ENCODE results near the gene MRPL1.

The MRPL1 gene

DNA sequence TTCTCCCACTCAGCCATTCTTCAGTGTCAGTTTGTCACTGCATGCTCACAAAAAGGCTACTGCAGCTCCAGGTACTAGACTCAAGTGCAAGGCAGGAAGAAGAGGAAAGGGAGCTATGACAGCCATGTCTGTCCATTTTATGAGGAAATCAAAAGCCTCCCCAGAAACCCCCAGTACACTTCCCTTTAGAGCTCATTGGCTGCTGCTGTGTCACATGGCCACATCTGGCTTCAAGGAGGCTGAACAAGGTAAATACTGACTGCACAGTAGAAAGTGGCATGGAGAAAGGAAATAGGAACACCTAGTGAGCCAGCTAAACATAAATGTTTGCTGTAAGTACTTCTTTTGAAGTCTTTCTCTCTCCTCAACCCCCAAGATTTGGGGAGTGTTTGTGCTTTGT lies 127.3 kb downstream of the MRPL1 start:
- DNase-seq: no peak

DNA sequence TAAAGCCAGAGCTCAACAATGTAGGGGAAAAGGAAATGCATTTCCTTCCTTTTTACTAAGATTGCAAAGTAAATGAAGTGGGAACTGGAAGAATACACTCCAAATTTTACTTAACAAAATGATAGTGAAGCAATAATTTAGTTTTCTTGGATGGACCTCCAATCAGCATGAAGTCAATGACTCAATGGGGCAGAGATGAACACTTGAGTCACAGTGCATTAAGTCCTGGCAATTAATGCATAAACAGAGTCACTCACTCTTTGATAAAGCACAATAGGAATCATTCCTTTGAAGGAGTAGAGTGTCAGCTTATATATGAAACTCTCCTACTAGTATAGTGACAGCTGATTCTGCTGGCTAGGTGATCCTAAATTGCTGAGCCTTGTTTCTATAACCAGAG lies 127.8 kb downstream of the MRPL1 start:
- DNase-seq: no peak

DNA sequence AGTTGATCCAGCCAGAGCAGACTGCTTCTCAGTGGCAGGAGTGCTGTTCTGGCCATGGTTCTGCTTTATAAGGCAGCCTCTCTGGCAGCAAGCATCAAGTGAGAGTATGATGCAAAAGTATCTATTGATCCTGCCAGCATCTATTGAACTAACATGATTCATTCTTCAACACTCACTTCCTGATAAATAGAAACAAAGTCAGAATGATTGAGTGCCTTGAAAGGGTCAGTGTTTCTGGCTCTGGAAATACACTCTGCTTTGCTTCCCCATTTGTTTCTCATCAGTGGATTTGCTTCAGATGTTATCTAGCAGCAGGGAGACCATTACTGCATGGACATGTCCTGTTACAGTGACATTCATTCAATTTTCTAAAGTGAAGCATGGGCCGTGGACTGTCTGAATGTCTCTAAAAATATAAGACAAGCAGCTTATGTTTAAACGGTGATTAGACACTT lies 128.3 kb downstream of the MRPL1 start:
- no peak for DNase-seq

DNA sequence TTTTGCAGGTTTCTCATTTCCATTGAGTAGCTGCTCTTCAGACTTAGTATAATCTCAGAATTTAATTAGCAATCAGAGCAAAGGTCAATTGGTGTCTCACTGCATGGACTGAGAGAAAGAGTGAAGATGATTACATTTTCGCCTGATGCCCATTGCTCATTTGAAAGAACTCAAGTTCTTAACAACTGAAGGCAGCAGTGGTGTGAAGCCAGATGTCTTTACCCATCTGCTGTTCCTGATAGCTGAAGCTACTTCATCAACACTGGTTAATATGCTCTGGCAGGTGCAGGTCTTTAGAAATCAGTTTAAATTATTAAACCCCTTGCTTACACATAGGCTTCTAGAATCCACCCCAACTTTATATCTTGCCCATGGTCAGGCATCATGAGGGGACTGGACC lies 130.0 kb downstream of the MRPL1 start:
- DNase-seq: no peak

DNA sequence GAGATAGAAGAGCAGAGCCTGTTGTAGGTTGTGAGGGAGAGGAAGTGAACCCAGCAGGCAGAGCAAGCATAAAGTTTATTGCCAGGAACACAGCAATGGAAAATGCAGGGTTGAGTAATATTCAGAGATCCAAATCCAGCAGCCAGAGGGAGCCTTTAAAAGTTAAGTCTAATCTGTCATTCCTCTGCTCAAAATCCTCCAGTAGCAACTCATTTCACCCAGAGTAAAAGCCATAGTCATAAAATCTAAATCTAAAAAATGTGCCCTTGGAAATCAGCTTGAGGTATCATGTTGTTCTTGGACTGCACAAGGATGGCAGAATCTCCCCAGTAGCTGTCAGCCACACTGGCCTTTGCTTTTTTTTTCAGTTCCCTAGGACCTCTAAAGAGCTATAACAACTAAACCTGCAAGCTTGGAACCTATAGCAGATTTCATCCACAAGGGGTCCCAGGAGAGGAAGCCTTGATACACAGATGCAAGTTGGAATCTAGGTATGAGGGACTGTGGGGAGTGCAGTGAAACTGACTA lies 131.6 kb downstream of the MRPL1 start:
- no peak for DNase-seq

DNA sequence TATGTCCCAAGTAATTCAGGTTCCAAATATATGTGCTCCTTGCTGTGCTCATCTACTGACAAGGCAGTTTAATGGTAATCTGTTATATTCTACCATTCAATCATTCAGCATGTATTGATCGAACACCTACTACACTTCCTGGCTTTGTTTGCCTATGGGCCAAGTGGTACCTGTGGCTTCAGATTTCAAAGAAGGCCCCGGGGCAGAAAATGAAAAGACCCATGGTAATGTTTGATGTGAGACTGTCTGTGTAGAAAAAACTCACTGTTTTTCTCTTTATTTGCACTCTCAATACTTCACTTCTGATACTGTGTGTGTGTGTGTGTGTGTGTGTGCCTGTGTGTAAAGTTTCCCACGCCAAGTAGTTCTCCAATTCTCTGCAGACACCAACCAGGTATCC lies 133.4 kb downstream of the MRPL1 start:
- DNase-seq: no peak

DNA sequence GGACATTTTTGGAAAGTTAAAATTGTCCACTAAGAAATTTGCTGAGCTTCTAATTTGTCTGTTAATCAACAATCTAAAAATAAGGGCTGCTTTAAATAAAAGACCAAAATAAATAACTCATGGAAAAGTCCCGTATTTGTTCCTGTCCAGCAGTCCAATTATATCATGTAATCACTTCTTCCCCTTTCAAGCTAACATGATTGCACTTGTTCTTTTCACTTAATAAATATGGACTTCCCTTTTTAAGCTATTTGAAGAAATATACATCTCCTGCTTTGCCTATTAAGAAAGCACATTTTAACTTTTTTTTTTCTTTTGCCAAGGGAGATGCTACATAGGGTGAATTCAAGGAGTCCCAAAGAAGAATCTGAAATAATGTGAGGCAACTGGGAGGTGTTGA lies 138.9 kb downstream of the MRPL1 start:
- DNase-seq: no peak

DNA sequence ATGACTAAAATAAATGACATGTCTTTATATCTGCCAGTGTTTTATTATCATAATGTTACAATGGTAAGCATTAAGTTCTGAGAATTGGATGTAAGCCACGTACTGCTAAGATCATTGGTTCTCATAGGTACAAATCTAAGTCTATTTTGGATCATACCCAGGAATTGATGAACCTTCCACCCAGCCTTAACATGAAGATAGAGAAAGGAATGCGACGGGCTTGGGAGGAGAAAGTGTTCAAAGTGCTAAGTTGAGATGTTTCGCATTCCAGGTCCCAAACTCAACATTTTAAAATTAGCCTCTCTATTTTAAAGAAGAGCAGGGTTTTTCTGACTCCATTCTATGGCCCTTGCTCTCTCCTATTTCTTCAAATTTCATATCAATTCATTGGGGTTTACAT lies 139.6 kb downstream of the MRPL1 start:
- DNase-seq: no peak
